Stimulated activated CD4-positive, alpha-beta T cell treated with anti-CD3 and anti-CD28 coated beads, Interleukin-4, amount 100 ng/mL, for 1 hour (primary cell): Measurements from ENCODE around the gene COMT.

Experiments
- DNase-seq: peaks from one replicate; pipeline ENCODE4 v3.0.0-alpha.2; 2020

The COMT gene

GRCh38 chr22:19997561-19998231 lies 56.1 kb downstream of the COMT start:
- DNase-seq: no peak

- DNase-seq: no peak
These were observed 56.8 kb downstream of the COMT start for GRCh38 chr22:19998232-19998951.

GRCh38 chr22:19998991-19999820 lies 57.6 kb downstream of the COMT start:
- no peak for DNase-seq

- no peak for DNase-seq
These were observed 58.9 kb downstream of the COMT start for GRCh38 chr22:20000246-20001081.

GRCh38 chr22:20001082-20001638 lies 59.6 kb downstream of the COMT start:
- DNase-seq: no peak

GRCh38 chr22:20002128-20002527 lies 60.6 kb downstream of the COMT start:
- DNase-seq: no peak

GRCh38 chr22:20002636-20003035 lies 61.1 kb downstream of the COMT start:
- no peak for DNase-seq

- no peak for DNase-seq
These were observed 61.7 kb downstream of the COMT start for GRCh38 chr22:20003304-20003703.

- DNase-seq: no peak
These were observed 62.9 kb downstream of the COMT start for GRCh38 chr22:20004464-20004863.

GRCh38 chr22:20008221-20008995 lies 66.8 kb downstream of the COMT start:
- no peak for DNase-seq

- no peak for DNase-seq
These were observed 67.5 kb downstream of the COMT start for GRCh38 chr22:20009018-20009491.

- no peak for DNase-seq
These were observed 68.2 kb downstream of the COMT start for GRCh38 chr22:20009582-20010306.

GRCh38 chr22:20010307-20011122 lies 68.9 kb downstream of the COMT start:
- DNase-seq: no peak

GRCh38 chr22:20011123-20011992 lies 69.8 kb downstream of the COMT start:
- no peak for DNase-seq

GRCh38 chr22:20011993-20012740 lies 70.6 kb downstream of the COMT start:
- DNase-seq: no peak

GRCh38 chr22:20012741-20013331 lies 71.3 kb downstream of the COMT start:
- DNase-seq: no peak

GRCh38 chr22:20013382-20013871 lies 71.9 kb downstream of the COMT start:
- peak; percentile 29 for DNase-seq
